ENCODE data around the gene PLGRKT. TPM values are rescaled to one million over a fixed set of nuclear protein-coding genes. Genes with fewer than 3 reads are reported as not detected.

PLGRKT gene
- total and polyA plus RNA-seq, 2 donors (not counting 3 experiments of a cell fraction or from before 2014, with no cell fraction given) = 3.8 to 21.2 TPM

DNA sequence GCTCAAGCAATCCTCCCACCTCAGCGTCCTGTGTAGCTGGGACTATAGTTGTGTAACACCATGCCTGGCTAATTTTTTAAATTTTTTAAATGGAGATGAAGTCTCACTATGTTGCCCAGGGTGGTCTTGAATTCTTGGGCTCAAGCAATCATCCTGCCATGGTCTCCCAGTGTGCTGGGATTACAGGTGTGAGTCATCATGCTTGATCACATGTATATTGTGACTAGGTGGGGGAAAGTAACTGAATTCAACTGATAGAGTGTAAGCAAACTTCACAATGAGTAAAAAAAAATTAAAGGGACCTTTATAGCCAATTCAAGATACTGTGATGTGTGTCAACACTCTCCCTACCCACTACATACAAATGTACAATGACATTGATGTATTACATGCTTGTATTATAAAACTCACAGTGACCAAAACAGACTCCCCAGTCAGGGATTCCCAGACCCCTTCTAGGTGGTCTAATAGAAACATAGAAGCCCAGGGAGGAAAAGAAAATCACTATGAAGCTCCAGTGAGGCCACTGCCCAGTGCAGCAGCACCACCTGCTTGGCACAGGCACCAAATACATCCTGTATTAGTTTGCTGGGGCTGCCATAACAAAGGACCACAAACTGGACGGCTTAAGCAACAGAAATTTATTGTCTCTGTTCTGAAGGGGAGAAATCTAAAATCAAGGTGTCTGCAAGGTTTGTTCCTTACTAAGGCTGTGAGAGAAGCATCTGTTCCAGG, 8.8 kb downstream of the PLGRKT start:
- POLR2A ChIA-PET = no interaction called here
- FAIRE-seq (peak; percentile 24), DNase-seq (ENCODE audit: low read depth, low spot score) (no peak)
- Histone ChIP-seq H3K4me3 (replicated peaks in 1 of 3; ENCODE audit: insufficient read depth in 1 of 3, low read depth in 1 of 3, low read length in 3 of 3) (no peak overlapping the region), H2AFZ (ENCODE audit: low read depth, low read length) (no peak overlapping the region), H3K9me3 (replicated peaks; ENCODE audit: control insufficient read depth, insufficient read depth, low read length) (no peaks in the 10 kb centered on the region), H3K27me3 (ENCODE audit: control insufficient read depth in 2 of 2, insufficient read depth in 2 of 2, low read length in 2 of 2) (no peaks in the 10 kb centered on the region), H3K27ac (ENCODE audit: insufficient read depth, low read depth, low read length) (no peak overlapping the region), H3K9me1 (replicated peaks; ENCODE audit: control insufficient read depth, extremely low read depth, insufficient read depth, low read length) (no peaks in the 10 kb centered on the region), H3K36me3 (ENCODE audit: control insufficient read depth in 2 of 2, extremely low read depth in 1 of 2, insufficient read depth in 2 of 2, low read length in 2 of 2) (no peaks in the 10 kb centered on the region), H3K4me1 (ENCODE audit: control insufficient read depth, extremely low read depth, insufficient read depth, low read length) (no peaks in the 10 kb centered on the region), H3K4me2 (ENCODE audit: insufficient read depth, low read length) (no peak overlapping the region), H4K20me1 (replicated peaks; ENCODE audit: control insufficient read depth, extremely low read depth, insufficient read depth, low read length) (no peaks in the 10 kb centered on the region), H3K79me2 (ENCODE audit: control insufficient read depth, insufficient read depth, low read length) (no peaks in the 10 kb centered on the region), H3K9ac (replicated peaks; ENCODE audit: extremely low read depth, insufficient read depth, low read length) (no peak overlapping the region)
- TF ChIP-seq POLR2AphosphoS5 (IDR thresholded peaks at IDR 0.05; ENCODE audit: insufficient read depth, low read depth, low read length) (no peak), FOS (IDR thresholded peaks at IDR 0.05; ENCODE audit: borderline replicate concordance, insufficient read depth, low read length) (peak; percentile 30)
- CTCF ChIA-PET = interaction anchor here (0.9 to 6.5 kb wide), 5 partner anchors 160 to 669 kb away, joined by 3 to 151 read pairs (median 3); partner anchors contain the start of gene INSL6
- no TSS peak for BruUV-seq (replicated peaks)
- intact Hi-C loops (cut with micrococcal nuclease) = loop anchor here (1.0 kb wide), 1 partner anchor 37 kb away; no protein-coding TSS in a partner anchor
- dilution Hi-C loops (cut with MboI; ENCODE audit: extremely low pct_ligation_motif_present, low sequenced_read_pairs) = loop anchor here (25.0 kb wide), 1 partner anchor 242 kb away; the partner anchor contains the start of gene INSL6

DNA sequence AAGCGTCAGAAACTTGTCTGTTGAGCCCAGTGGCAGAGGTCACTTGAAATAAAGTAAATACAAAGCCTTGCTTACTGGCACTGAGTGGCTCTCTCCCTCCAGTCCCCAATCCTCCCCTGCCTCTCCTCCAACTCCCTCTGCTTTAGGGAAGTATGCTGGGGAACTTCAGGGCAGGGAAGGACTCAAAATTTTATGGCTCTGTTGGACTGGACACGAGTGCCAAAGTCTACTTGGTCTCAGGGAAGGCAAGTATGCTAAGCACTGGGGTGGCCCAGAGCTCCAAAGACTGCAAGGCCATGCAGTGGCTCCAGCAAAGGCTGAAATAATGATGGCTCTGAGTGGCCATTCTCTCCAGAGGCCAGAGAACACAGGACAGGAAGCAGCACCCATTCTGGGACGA, 9.6 kb downstream of the PLGRKT start:
- H4K20me1 ChIP-seq (replicated peaks; ENCODE audit: control insufficient read depth, extremely low read depth, insufficient read depth, low read length) = no peaks in the 10 kb centered on the region
- CTCF ChIA-PET = interaction anchor here (0.9 to 6.5 kb wide), 2 partner anchors 241 to 668 kb away, joined by 3 to 151 read pairs; partner anchors contain the start of gene INSL6
- H3K36me3 ChIP-seq (ENCODE audit: control insufficient read depth in 2 of 2, extremely low read depth in 1 of 2, insufficient read depth in 2 of 2, low read length in 2 of 2) = no peaks in the 10 kb centered on the region
- no peak overlapping the region for H3K4me2 ChIP-seq (ENCODE audit: insufficient read depth, low read length)
- dilution Hi-C loops (cut with MboI; ENCODE audit: extremely low pct_ligation_motif_present, low sequenced_read_pairs) (loop anchor here (25.0 kb wide), 1 partner anchor 241 kb away; the partner anchor contains the start of gene INSL6), intact Hi-C loops (cut with micrococcal nuclease) (no loop called here)
- no peak for DNase-seq (ENCODE audit: low read depth, low spot score)
- no TSS peak for BruUV-seq (replicated peaks)
- H3K9me1 ChIP-seq (replicated peaks; ENCODE audit: control insufficient read depth, extremely low read depth, insufficient read depth, low read length) = no peaks in the 10 kb centered on the region
- H3K4me1 ChIP-seq (ENCODE audit: control insufficient read depth, extremely low read depth, insufficient read depth, low read length) = no peaks in the 10 kb centered on the region
- no peaks in the 10 kb centered on the region for H3K79me2 ChIP-seq (ENCODE audit: control insufficient read depth, insufficient read depth, low read length)
- no peaks in the 10 kb centered on the region for H3K27me3 ChIP-seq (ENCODE audit: control insufficient read depth in 2 of 2, insufficient read depth in 2 of 2, low read length in 2 of 2)
- no peak overlapping the region for H3K9ac ChIP-seq (replicated peaks; ENCODE audit: extremely low read depth, insufficient read depth, low read length)
- POLR2A ChIA-PET = no interaction called here
- H2AFZ ChIP-seq (ENCODE audit: low read depth, low read length) = no peak overlapping the region
- H3K27ac ChIP-seq (ENCODE audit: insufficient read depth, low read depth, low read length) = no peak overlapping the region
- FAIRE-seq = no peak
- H3K4me3 ChIP-seq (replicated peaks in 1 of 3; ENCODE audit: insufficient read depth in 1 of 3, low read depth in 1 of 3, low read length in 3 of 3) = no peak overlapping the region
- H3K9me3 ChIP-seq (replicated peaks; ENCODE audit: control insufficient read depth, insufficient read depth, low read length) = no peaks in the 10 kb centered on the region
- TF ChIP-seq MAX (IDR thresholded peaks at IDR 0.05; ENCODE audit: insufficient read depth, insufficient read length) = no peak
- TF ChIP-seq POLR2AphosphoS5 (IDR thresholded peaks at IDR 0.05; ENCODE audit: insufficient read depth, low read depth, low read length) = no peak
- no peak for TF ChIP-seq EZH2 (IDR thresholded peaks at IDR 0.05; ENCODE audit: borderline replicate concordance, low read depth, low read length, severe bottlenecking)
- no peak for TF ChIP-seq POLR2A (IDR thresholded peaks at IDR 0.05; ENCODE audit: low read depth, low read length)
- no peak for TF ChIP-seq GATA2 (IDR thresholded peaks at IDR 0.05; ENCODE audit: insufficient read depth, insufficient read length, low read depth, low read length)
- TF ChIP-seq FOS (IDR thresholded peaks at IDR 0.05; ENCODE audit: borderline replicate concordance, insufficient read depth, low read length) = no peak
- no peak for TF ChIP-seq JUN (IDR thresholded peaks at IDR 0.05; ENCODE audit: borderline replicate concordance, insufficient read depth, insufficient read length, low read depth)
- TF ChIP-seq MYC (IDR thresholded peaks at IDR 0.05; ENCODE audit: low read depth, low read length) = no peak
- TF ChIP-seq, protein P1, sequence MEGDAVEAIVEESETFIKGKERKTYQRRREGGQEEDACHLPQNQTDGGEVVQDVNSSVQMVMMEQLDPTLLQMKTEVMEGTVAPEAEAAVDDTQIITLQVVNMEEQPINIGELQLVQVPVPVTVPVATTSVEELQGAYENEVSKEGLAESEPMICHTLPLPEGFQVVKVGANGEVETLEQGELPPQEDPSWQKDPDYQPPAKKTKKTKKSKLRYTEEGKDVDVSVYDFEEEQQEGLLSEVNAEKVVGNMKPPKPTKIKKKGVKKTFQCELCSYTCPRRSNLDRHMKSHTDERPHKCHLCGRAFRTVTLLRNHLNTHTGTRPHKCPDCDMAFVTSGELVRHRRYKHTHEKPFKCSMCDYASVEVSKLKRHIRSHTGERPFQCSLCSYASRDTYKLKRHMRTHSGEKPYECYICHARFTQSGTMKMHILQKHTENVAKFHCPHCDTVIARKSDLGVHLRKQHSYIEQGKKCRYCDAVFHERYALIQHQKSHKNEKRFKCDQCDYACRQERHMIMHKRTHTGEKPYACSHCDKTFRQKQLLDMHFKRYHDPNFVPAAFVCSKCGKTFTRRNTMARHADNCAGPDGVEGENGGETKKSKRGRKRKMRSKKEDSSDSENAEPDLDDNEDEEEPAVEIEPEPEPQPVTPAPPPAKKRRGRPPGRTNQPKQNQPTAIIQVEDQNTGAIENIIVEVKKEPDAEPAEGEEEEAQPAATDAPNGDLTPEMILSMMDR (IDR thresholded peaks at IDR 0.05; ENCODE audit: extremely low read depth in 1 of 2, insufficient read depth in 1 of 2, low read depth in 1 of 2, low read length in 2 of 2) = no peak

Data from endothelial cell of umbilical vein (primary cell).